GM18951 (cell line): ENCODE measurements around the gene LRRC32.

Experiments
- POLR2A ChIP-seq: IDR thresholded peaks from 4 replicates; pipeline ENCODE4 v1.6.1; 2011; ENCODE audit warnings: mild to moderate bottlenecking; ENCODE audit not compliant: insufficient read length, insufficient read depth; ENCODE audit errors: extremely low read depth
- in situ Hi-C: fragments of 300-500 bp; cut with MboI; formaldehyde crosslinking; loops from one replicate; pipeline ENCODE4 v1.12.0; 2022; ENCODE audit warnings: low sequenced_read_pairs, mixed read lengths, inconsistent platforms; ENCODE audit not compliant: unreplicated experiment

Gene LRRC32

GRCh38 chr11:76682106-76682505 lies 11.6 kb upstream of the LRRC32 start:
- TF ChIP-seq POLR2A: no peak
- in situ Hi-C loops: loop anchor here (5.0 kb wide), 1 partner anchor 90 kb away; no protein-coding TSS in a partner anchor

DNA sequence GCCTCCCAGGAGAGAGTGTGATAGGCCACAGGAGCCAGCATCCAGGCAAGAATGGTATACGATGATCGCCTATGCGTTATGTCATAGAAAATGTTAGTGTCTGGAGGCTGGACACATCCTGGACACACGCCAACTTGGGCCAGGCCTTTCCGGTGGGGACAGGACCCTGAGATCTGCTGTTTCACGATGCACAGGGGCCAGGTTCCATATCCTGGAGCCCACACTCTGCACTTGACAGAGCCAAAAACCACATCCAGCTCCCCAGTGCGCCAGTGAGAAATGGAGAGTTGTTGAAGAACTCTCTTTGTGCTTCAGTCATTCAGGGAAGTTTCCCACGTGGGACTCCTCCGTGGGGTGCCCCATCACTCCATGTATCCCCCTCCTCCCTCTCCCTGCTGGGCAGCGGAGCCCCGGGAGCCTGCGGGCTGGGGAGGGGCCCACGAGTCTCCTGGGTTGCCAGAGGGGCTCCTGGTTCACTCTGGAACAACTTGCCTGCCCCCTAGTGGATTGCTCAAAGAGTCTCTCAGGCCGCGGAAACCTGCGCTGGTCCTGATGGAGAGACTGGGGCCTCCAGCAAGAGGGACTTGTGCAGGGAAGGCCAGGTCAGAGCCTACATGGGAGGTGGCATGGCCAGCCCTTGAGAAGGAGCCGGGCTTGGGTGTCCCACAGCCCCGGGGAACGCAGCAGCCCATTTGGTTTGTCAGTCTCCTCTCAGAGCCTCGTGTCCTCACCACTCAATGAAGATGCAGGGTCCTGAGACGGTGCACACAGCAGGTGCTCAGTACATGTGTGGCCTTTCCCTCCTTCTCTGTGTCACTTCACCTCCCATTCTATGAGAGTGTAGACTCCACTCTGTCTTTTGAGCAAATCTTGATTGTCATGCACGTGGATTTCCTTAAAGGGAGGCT lies 10.2 kb upstream of the LRRC32 start:
- TF ChIP-seq POLR2A: no peak
- in situ Hi-C loops: loop anchor here (5.0 kb wide), 1 partner anchor 88 kb away; no protein-coding TSS in a partner anchor

DNA sequence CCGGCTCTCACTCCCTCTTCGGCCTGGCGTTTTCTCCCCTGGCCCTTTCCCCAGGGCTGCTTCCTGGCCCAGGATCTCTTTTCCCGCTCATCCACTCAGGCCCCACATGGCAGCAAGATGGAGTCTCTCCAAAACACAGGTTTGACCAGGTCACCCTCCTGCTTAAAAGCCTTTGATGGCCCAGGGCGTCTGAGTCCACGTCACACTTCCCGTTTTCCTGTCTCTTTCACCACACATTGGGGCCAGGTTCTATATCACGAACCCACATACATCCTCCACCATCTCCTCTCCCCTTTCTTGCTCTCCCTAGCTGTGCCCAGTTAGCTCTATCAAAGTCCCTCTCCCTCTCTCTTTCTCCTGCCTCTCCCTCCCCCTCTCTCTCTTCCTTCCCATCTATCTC lies 7.8 kb upstream of the LRRC32 start:
- no peak for TF ChIP-seq POLR2A
- in situ Hi-C loops: no loop called here

GRCh38 chr11:76677458-76677765 lies 6.9 kb upstream of the LRRC32 start:
- in situ Hi-C loops: no loop called here
- no peak for TF ChIP-seq POLR2A

DNA sequence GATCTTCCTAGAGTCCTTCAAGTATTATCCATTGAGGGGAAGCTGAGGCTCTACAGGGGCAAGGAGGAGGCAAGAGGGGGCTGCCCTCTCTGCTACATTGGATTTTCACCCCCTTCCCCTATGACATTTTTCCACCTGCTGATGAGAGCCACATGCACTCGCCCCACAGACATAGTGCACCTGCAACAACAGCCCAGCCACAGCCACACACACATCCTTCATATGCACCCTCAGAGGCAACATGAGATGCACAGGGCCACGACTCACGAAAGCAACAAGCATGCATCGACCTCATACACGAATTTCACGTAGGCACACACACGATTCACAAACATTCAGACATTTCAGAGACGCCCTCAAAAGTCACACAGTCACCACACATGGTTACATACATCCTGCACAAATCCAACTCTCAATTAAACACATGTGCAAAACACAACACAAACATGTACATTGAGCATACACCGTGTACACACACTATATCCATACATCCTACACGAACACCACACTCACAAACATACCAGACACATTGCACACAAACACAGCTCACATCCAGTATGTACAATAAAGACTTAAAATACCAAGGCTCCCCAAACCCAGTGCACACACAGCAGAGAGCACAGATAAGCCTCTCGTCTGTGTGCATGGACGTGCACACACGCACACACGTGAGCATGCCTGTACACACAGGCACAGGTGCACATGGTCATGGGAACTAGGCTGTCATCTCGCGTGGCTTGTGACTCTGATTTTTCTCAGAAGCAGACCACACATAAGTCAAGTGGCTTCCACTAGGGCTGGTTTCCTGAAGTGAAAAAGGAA lies 6.3 kb upstream of the LRRC32 start:
- no peak for TF ChIP-seq POLR2A
- in situ Hi-C loops: no loop called here

DNA sequence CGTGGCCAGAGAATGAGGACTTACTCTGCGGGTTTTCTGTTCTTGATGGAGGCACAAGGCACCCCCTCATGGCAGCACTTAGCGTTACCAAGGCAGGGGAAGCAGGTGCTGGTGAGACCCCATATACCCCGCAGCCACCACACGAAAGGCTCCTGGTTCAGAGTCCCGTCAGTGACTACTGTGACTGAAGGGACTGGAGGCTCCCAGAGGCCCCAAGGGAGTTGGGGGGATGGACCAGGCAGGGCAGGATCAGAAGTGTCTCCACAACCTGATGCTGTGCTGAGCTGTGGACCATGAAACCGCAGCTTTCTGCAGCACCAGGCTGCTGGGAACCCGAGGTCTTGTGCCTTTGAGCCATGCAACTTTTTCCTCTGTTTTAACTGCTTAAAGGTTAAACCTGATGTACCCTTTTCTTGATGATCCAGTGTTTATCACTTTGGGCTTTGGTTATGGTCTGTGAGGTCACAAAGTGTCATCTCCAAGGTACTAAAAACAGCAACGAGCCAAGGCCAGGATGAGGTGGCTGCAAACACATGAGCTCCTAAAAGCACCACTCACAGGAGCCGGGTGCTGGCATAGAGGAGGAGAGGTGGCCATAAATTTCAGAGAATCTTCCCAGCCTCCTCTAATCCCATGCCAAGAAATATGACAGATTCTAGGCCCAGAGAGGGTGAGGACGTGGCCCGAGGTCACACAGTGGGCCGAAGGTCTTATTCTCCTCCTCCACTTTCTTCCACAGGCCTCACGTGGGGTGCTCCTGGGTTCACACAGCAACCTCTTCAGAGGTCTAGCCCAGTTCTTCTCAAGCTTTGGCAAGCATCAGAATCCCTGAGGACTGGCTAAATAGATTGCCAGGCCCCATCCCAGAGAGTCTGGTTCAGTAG lies 4.2 kb upstream of the LRRC32 start:
- no peak for TF ChIP-seq POLR2A
- in situ Hi-C loops: no loop called here

DNA sequence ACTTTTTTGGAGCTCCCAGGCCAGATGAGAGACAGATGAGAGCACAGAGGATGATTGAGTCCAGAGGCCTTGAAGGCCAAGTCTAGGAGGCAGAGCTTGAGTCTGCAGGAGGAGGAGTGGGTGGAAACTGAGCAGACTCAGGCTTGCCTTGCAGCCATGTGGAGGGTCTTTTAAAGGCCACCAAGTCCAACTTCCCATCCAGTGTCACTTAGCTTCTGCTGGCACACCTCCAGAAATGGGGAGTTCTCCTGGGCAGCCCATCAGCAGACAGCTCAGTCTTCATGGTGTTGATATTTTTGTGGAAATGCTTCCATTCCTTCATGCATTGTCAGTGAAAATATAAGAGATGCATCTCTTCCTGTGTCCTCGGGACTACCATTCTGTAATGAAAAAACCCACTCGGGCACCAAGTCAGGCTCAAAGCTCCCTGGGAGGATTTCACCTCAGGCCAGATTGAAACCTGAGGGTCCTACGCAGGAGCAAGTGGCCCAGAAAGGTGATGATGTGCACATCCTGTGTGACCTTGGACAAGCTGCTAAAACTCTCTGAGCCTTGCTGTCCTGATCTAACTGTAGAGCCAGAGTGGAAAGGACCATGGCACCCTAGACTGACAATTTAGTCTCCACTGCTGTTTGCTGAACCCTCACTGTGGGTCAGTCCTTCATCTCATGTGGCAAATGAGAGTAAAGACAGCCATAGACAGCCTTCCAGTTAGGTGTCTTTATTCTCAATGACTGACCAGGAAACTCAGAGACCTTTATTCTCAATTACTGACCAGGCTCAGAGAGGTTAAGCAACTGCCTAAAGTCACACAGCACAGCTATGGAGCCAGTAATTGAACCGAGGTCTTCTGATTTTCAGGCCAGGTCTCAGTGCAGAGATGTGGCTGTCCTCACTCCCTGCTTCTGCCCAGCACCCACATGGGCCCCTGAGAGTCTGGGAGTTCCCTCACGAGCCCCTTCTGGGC lies 2.9 kb upstream of the LRRC32 start:
- TF ChIP-seq POLR2A: no peak
- in situ Hi-C loops: no loop called here

- TF ChIP-seq POLR2A: no peak
- in situ Hi-C loops: no loop called here
Measured at GRCh38 chr11:76672431-76673175, 2.1 kb upstream of the LRRC32 start.

DNA sequence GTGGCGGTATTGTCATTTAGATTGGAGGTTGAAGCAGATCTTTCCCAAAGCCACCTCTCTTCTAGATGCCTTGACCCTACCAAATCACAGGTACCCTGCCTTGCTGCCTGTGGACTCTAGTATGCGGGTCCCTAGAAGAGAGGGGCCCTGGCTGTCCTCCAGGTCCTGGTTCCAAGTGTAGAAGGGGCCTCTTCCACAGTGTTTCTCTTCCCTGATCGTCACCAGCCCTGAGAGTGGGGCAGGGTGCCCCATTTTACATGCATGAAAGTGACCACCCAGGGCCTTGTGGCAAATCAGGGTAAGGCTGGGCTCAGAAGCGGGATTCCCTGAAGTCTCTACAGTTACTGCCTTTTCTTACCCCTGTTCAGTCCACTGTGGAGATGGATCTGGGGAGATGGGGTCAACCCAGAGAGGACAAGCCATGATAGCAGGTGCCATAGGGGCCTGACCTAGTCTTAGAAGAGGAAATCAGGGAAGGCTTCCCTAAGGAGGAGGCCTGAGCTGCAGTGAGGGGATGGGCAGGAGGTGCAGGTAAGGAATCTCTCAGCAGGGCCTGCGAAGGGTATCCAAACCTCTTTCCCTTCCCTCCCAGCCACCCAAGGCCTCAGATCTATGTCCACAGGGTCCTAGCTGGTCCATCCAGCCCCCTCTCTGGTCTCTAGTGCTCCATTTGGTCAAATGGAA lies 1.2 kb upstream of the LRRC32 start:
- no peak for TF ChIP-seq POLR2A
- in situ Hi-C loops: no loop called here

DNA sequence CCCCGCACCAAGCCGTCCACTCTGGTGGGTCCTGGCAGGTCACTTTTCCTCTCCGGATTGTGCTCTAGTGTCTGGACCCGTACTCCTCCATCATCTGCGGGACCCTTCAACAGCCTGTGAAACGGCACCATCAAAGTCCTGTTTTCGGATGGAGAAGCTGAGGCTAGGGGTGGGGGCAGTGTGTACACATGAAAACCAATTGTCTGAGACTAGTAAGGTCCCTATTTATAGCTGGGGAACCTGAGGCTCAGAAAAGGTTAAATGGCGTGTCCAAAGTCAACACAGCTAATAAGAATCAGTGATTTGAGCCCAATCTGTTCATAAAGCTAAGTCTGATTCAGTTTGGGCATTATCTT lies 668 bp upstream of the LRRC32 start:
- in situ Hi-C loops: no loop called here

More for the DNA sequence above, 668 bp upstream of the LRRC32 start:
- TF ChIP-seq POLR2A: no peak
